Natural killer cell (primary cell): ENCODE results near the gene RMRP. TPM values are rescaled to one million over a fixed set of nuclear protein-coding genes. Genes with fewer than 3 reads are reported as not detected.
A peak's percentile ranks its signal among the peaks of the same experiment; 100 is the strongest.

Source experiments
- ATAC-seq, 3 donors: fragments of 150-1000 bp in 2 of 3; fragments of 200-7000 bp in 1 of 3; cut with Tn5 transposase; 1 replicate in 1 of 3; 2 replicates in 2 of 3; pipeline ENCODE4 v1.10.0; 2021; ENCODE audit warnings: mild to moderate bottlenecking in 2 of 3, moderate library complexity in 2 of 3
- DNase-seq, 2 donors: peaks; one replicate each; pipeline versions ENCODE4 v3.0.0 to v3.0.0-alpha.2; 2013 to 2021; ENCODE audit warnings: mixed read lengths in 1 of 2
- H3K27ac ChIP-seq: one replicate; pipeline ENCODE4 v1.5.1; 2013; ENCODE audit warnings: mild to moderate bottlenecking, low read length
- H3K27me3 ChIP-seq: one replicate; pipeline ENCODE4 v1.6.1; 2013; ENCODE audit warnings: low read length; ENCODE audit not compliant: control insufficient read depth, insufficient read depth
- H3K36me3 ChIP-seq: one replicate; pipeline ENCODE4 v1.6.1; 2013; ENCODE audit warnings: low read length; ENCODE audit not compliant: control insufficient read depth, insufficient read depth
- H3K4me1 ChIP-seq: one replicate; pipeline ENCODE4 v1.6.1; 2013; ENCODE audit warnings: low read length; ENCODE audit not compliant: control insufficient read depth, insufficient read depth
- H3K4me3 ChIP-seq: one replicate; pipeline ENCODE4 v1.5.1; 2013; ENCODE audit warnings: low read length
- H3K9me3 ChIP-seq: one replicate; pipeline ENCODE4 v1.6.1; 2013; ENCODE audit warnings: low read length; ENCODE audit not compliant: control insufficient read depth, insufficient read depth
- H3K27ac Mint-ChIP-seq, 2 donors: one replicate each; pipeline ENCODE4 v1.8.0; 2022; ENCODE audit warnings: mild to moderate bottlenecking in 2 of 2, mixed read lengths in 2 of 2, moderate library complexity in 1 of 2
- H3K27me3 Mint-ChIP-seq, 2 donors: one replicate each; pipeline ENCODE4 v1.8.0; 2022; ENCODE audit warnings: low read depth in 2 of 2, mixed read lengths in 2 of 2
- H3K36me3 Mint-ChIP-seq: one replicate; pipeline ENCODE4 v1.8.0; 2022; ENCODE audit warnings: mixed read lengths
- H3K4me1 Mint-ChIP-seq, 2 donors: one replicate each; pipeline ENCODE4 v1.8.0; 2022; ENCODE audit warnings: mixed read lengths in 2 of 2
- H3K4me3 Mint-ChIP-seq: one replicate; pipeline ENCODE4 v1.8.0; 2022; ENCODE audit warnings: mild to moderate bottlenecking, moderate library complexity, mixed read lengths
- H3K9me3 Mint-ChIP-seq, 2 donors: one replicate each; pipeline ENCODE4 v1.8.0; 2022; ENCODE audit warnings: mixed read lengths in 2 of 2
- CTCF ChIP-seq: fragments of 200-600 bp; IDR thresholded peaks from one replicate; pipeline ENCODE4 v1.8.0; 2022; ENCODE audit warnings: antibody characterized with exemption
- WGBS: methylation state at CpG from one replicate; pipeline ENCODE4 v1.1.7; 2013; ENCODE audit warnings: missing lambda C conversion rate; ENCODE audit not compliant: insufficient coverage; 5-methylcytosine and 5-hydroxymethylcytosine counted together
- intact Hi-C: fragments of 100-400 bp; cut with micrococcal nuclease; formaldehyde crosslinking; loops from one replicate; pipeline ENCODE4 v1.14.2; 2022
- total RNA-seq, 4 donors: library from RNA; stranded (reverse); fragments of 120-200 nt in 1 of 4; gene quantifications; one replicate each; pipeline versions ENCODE4 v1.2.3 to v1.2.4, GENCODE V29; 2013 to 2022

RMRP gene
- total RNA-seq: 1,000 to 10,000 TPM; 5,042 to 6,602 (median 5,874) TPM
- total RNA-seq (2013): 3,567 TPM

- H3K9me3 Mint-ChIP-seq: no peaks in the 10 kb centered on the region
- H3K27me3 Mint-ChIP-seq: peaks cover 3 to 8% of the 10 kb centered on the region in 2 donors
- ATAC-seq (peak; percentile 80 to 90 (median 83)), DNase-seq (peak; percentile 74 to 96)
- Histone ChIP-seq H3K9me3 (no peaks in the 10 kb centered on the region), H3K27me3 (no peaks in the 10 kb centered on the region), H3K4me3 (peak within 1 kb of the TSS; percentile 82), H3K36me3 (peaks cover 13% of the 10 kb centered on the region), H3K4me1 (peaks cover 64% of the 10 kb centered on the region), H3K27ac (peak within 1 kb of the TSS; percentile 99)
- H3K4me3 Mint-ChIP-seq: peak within 1 kb of the TSS; percentile 97
- WGBS: 1% methylated on average over 42 of the region's 42 CpGs
- H3K36me3 Mint-ChIP-seq: peaks cover 6% of the 10 kb centered on the region
- intact Hi-C loops: loop anchor here (1.0 to 2.0 kb wide), 6 partner anchors 10 to 158 kb away; partner anchors contain the start of genes CREB3, HINT2 and TLN1
- H3K27ac Mint-ChIP-seq: peak within 1 kb of the TSS; percentile 95 to 100
- peaks cover 55 to 67% of the 10 kb centered on the region in 2 donors for H3K4me1 Mint-ChIP-seq
- TF ChIP-seq CTCF: no peak
These were observed at the start of gene RMRP for GRCh38 chr9:35657546-35658136. Gene RMRP (minus strand): TSS chr9:35658019.

- Histone ChIP-seq H3K4me1 (no peaks in the 10 kb centered on the region), H3K36me3 (peaks cover 92% of the 10 kb centered on the region), H3K4me3 (no peak overlapping the region), H3K27me3 (no peaks in the 10 kb centered on the region), H3K9me3 (no peaks in the 10 kb centered on the region), H3K27ac (no peak overlapping the region)
- no peak for TF ChIP-seq CTCF
- intact Hi-C loops: no loop called here
- H3K4me1 Mint-ChIP-seq: peaks cover 13 to 20% of the 10 kb centered on the region in 2 donors
- peaks cover 27% of the 10 kb centered on the region for H3K36me3 Mint-ChIP-seq
- no peaks in the 10 kb centered on the region for H3K9me3 Mint-ChIP-seq
- WGBS: 99% methylated on average over 10 of the region's 10 CpGs
- ATAC-seq: no peak
- peak overlapping the region; percentile 38 to 78 for H3K27ac Mint-ChIP-seq
- no peak overlapping the region for H3K4me3 Mint-ChIP-seq
- H3K27me3 Mint-ChIP-seq: no peaks in the 10 kb centered on the region
- no peak for DNase-seq
These were observed 49.1 kb upstream of the RMRP start for GRCh38 chr9:35706951-35707350.

GRCh38 chr9:35705836-35706430, 48.1 kb upstream of the RMRP start:
- no peak for TF ChIP-seq CTCF
- Histone ChIP-seq H3K27ac (no peak overlapping the region), H3K27me3 (no peaks in the 10 kb centered on the region)

More at GRCh38 chr9:35705836-35706430, 48.1 kb upstream of the RMRP start:
- ATAC-seq: no peak
- Mint-ChIP-seq H3K36me3 (peaks cover 27% of the 10 kb centered on the region), H3K4me3 (no peak overlapping the region), H3K4me1 (peaks cover 13 to 20% of the 10 kb centered on the region in 2 donors), H3K27ac (peak overlapping the region in 1 of 2 donors; percentile 78), H3K27me3 (no peaks in the 10 kb centered on the region), H3K9me3 (no peaks in the 10 kb centered on the region)
- Histone ChIP-seq H3K4me1 (no peaks in the 10 kb centered on the region), H3K36me3 (peaks cover 92% of the 10 kb centered on the region), H3K4me3 (no peak overlapping the region), H3K9me3 (no peaks in the 10 kb centered on the region)
- WGBS: 97% methylated on average over 7 of the region's 7 CpGs
- no peak for DNase-seq
- intact Hi-C loops: no loop called here
